GM19397 (cell line): ENCODE results near the gene OR2S2.
"Not testable (repeated sequence)": the region's sequence is repeated elsewhere in the genome, so short reads cannot be mapped to it uniquely, and the experiment has no call there.

Experiments
- ATAC-seq: cut with Tn5 transposase; IDR thresholded peaks from one replicate; pipeline ENCODE4 v1.9.1; 2021; ENCODE audit warnings: mild to moderate bottlenecking, moderate library complexity; ENCODE audit not compliant: unreplicated experiment

OR2S2 gene

GRCh38 chr9:35935261-35935660 lies 22.7 kb downstream of the OR2S2 start:
- ATAC-seq, result no peak

- not testable (repeated sequence) for ATAC-seq
Observed at GRCh38 chr9:35934069-35934468, 23.9 kb downstream of the OR2S2 start.

- ATAC-seq, result no peak
Observed at GRCh38 chr9:35933550-35934067, 24.3 kb downstream of the OR2S2 start.

DNA sequence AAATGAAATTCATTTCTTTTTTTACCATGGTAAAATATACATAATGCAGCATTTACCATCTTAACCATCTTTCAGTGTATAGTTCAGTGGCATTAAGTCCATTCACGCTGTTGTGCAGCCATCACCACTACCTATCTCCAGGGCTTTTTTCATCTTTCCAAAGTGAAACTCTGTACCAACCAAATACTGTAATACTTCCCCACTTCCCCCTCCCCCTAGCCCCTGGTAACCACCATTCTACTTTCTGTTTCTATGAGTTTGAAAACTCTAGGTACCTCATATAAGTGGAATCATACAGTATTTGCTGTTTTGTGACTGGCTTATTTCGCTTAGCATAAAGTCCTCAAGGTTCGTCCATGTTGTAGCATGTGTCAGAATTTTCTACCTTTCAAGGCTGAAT lies 25.2 kb downstream of the OR2S2 start:
- no peak for ATAC-seq

GRCh38 chr9:35930989-35931388 lies 27.0 kb downstream of the OR2S2 start:
- ATAC-seq, result no peak

GRCh38 chr9:35930521-35930920 lies 27.4 kb downstream of the OR2S2 start:
- no peak for ATAC-seq

DNA sequence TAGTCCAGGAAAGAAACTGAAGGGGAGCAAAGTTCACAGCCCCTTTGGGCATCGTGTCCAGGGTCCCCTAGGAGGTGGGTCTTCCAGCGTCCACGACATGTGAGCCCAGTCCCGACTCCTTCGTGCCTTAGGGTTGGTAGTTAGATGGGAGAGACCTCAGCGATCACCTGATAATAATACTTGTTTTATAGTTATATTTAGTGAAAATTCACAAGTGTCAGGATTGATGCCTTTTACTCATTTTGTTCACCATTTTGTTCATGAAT lies 28.6 kb downstream of the OR2S2 start:
- ATAC-seq, result no peak

- ATAC-seq, result no peak
Observed at GRCh38 chr9:35928591-35929452, 29.1 kb downstream of the OR2S2 start.

- no peak for ATAC-seq
Observed at GRCh38 chr9:35923927-35924763, 33.8 kb downstream of the OR2S2 start.

DNA sequence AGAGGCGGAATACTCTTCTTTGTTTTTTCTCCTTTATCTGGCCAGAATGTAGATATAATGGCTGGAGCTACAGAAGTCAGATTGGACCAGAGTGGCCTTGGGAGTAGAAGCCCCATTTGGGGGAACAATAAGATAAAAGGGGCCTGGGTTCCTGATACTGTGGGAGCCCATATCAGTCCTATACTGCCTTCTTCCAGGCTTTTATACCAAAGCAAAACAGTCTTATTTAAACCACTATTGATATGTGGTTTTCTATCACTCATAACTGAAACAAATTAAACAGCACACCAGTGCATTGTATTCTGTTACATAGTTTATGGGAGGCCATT lies 34.4 kb downstream of the OR2S2 start:
- no peak for ATAC-seq

GRCh38 chr9:35920051-35920620 lies 37.8 kb downstream of the OR2S2 start:
- no peak for ATAC-seq

DNA sequence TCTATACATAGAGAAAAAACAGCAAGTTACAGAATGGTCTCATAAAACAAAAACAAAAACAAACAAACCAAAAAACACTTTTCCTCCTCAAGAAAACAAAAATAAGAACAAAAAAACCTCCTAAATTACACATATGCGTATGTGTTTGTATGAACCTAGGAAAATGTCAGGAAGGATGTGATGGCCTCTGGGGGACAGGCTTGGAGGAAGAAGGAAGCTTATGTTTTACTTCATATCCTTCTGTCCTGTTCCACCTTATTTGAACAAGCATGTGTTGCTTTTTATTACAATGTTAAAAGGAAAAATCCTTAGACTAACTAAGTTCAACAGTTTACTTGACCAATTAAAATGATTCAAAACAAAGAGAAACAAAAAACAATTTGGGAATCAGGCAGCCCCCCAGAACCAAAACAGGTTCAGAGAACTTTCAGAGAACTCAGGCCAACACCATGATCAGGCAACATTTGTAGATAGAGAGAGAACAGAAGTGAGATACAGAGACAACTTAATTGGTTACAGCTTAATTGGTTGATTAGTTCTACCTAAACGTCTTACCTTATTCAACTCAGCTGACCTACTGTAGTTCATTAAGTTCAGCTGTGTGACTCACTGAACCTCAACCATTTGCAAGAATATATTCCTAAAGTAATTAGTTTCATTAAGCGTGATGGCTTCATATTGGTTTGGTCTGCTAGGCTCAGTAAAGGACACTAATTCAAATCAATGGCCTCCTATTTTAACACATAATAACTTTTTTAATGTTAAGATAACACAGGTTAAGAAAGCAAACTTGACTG lies 38.5 kb downstream of the OR2S2 start:
- ATAC-seq, result no peak

DNA sequence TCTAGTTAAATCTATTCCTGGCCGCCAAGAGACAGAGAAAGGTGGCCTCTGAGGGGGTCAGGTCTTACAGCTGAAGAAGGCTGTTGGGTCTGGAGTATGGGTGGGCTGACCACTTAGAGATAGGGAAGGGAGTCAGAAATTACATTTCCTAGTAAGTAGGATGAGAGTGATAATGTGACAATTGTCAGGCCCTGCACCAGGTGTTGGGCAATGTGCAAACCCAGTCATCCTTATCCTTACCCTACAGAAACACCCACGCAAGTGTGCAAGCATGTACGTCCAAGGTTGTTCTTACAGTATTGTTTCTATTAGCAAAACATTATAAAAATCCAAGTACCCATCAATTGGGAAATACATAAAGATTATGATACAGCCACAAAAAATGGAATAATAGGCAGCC lies 39.2 kb downstream of the OR2S2 start:
- ATAC-seq, result no peak

DNA sequence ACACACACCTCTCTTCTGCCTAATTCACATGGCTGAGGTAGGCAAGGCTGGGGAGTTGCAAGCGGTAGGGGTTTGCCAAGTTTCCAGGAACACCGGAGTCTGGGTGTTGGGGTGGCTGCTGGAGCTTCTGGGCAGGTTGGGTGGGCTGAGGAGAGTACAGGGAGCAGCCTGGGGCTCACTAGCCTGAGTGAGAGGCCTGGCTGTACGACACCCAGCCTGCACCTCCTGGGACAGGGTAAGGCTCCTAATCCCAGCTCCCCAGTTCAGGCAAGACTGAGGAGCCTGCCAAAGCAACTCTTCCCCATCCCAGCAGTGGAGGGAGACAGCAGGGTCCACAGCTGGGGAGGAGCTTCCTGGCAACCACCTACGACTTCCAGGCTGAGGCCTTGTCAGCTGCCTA lies 40.7 kb downstream of the OR2S2 start:
- no peak for ATAC-seq

DNA sequence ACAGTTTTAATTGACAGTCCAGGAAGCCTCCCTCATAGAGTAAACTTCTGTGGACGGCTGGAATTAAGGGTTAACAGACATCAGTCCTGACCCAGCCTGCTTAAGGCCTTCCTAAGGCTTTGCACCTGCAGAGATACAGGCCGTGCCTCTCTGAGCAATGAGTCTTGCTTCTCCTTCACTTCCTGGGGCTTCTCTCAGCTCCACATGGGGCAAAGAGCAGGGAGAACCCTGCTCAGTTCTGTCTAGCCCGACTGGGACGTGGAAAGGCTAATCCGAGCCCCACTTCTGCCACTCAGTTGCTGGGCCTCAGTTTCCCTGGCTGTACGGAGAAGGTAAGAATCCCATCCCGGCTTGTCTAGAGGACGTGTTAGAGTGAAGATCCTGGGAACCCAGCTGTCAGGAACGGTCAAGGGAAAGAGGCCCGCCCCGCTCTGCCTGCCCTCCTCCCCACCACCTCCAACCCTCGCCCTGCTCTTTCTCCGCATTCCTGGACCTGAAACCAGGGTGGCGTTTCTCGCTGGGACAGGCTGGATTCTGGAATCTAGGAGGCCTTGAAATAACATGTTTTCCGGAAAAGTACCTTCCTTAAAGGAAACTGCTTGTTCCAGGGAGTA lies 42.2 kb downstream of the OR2S2 start:
- ATAC-seq, result no peak

DNA sequence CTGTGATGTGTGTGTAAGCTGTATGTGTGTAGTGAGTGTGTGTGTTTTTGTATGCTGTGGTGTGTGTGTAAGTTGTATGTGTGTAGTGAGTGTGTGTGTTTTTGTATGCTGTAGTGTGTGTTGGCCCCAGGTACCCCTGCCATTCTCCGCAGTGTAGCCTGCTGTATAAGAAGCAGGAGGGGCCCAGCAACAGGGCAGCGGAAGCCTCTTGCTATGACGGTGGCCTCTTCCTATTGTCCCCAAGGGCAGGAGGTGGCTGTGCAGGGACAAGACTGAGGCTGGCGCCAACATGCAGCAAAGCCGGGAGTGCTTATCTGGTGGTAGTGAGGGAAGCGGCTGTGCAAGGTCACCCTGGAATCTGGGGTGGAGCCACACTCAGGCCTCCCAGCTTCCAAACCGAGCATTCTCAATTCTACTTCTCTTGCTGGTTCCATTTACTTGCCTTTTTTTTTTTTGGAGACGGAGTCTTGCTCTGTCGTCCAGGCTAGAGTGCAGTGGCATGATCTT lies 43.6 kb downstream of the OR2S2 start:
- ATAC-seq, result no peak

DNA sequence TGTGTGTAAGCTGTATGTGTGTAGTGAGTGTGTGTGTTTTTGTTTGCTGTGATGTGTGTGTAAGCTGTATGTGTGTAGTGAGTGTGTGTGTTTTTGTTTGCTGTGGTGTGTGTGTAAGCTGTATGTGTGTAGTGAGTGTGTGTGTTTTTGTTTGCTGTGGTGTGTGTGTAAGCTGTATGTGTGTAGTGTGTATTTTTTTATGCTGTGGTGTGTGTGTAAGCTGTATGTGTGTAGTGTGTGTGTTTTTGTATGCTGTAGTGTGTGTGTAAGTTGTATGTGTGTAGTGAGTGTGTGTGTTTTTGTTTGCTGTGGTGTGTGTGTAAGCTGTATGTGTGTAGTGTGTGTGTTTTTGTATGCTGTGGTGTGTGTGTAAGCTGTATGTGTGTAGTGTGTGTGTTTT lies 44.5 kb downstream of the OR2S2 start:
- ATAC-seq, result not testable (repeated sequence)

- no peak for ATAC-seq
Observed at GRCh38 chr9:35912791-35913400, 45.1 kb downstream of the OR2S2 start.

DNA sequence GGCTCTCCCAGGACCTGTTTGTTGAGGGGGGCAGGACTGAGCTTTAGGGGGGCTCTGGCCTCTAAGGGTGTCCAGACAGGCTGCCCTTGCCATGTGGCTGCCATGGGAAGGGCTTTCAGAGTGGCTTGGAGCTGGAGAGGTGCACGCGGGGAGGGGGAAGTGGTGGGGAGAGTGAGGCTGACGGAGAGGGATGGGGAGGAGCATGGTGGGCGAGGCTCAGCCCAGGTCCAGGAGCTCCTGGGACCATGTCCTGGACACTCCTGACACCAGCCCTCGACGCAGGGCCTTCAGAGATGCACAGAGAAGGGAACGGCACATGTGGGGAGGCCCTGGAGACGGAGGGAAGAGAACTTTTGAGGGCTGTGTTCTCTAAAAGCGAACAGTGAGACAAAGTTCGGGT lies 46.3 kb downstream of the OR2S2 start:
- ATAC-seq, result no peak
